GM18861 (cell line): ENCODE data around the gene NBEAL1.
"Not testable (repeated sequence)": the region's sequence is repeated elsewhere in the genome, so short reads cannot be mapped to it uniquely, and the experiment has no call there.

ENCODE experiments used
- ATAC-seq: cut with Tn5 transposase; IDR thresholded peaks from one replicate; pipeline ENCODE4 v1.9.1; 2021; ENCODE audit not compliant: unreplicated experiment

NBEAL1 gene

GRCh38 chr2:203201426-203201825 lies 186.8 kb downstream of the NBEAL1 start:
- no peak for ATAC-seq

GRCh38 chr2:203209538-203209937 lies 194.9 kb downstream of the NBEAL1 start:
- ATAC-seq = no peak

GRCh38 chr2:203225423-203226039 lies 210.9 kb downstream of the NBEAL1 start:
- ATAC-seq = no peak

DNA sequence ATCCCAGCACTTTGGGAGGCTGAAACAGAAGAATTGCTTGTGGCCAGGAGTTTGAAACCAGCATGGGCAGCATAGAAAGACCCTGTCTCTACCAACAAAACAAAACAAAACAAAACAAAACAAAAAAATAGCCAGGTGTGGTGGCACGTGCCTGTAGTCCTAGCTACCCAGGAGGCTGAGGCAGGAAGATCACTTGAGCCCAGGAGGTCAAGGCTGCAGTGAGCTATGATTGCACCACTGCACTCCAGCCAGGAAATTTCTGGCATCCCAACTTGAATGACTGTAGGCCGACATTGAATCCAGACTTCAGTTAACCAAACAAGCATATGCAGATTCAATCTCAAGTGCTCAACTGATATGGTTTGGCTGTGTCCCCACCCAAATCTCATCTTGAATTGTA lies 215.0 kb downstream of the NBEAL1 start:
- not testable (repeated sequence) for ATAC-seq

DNA sequence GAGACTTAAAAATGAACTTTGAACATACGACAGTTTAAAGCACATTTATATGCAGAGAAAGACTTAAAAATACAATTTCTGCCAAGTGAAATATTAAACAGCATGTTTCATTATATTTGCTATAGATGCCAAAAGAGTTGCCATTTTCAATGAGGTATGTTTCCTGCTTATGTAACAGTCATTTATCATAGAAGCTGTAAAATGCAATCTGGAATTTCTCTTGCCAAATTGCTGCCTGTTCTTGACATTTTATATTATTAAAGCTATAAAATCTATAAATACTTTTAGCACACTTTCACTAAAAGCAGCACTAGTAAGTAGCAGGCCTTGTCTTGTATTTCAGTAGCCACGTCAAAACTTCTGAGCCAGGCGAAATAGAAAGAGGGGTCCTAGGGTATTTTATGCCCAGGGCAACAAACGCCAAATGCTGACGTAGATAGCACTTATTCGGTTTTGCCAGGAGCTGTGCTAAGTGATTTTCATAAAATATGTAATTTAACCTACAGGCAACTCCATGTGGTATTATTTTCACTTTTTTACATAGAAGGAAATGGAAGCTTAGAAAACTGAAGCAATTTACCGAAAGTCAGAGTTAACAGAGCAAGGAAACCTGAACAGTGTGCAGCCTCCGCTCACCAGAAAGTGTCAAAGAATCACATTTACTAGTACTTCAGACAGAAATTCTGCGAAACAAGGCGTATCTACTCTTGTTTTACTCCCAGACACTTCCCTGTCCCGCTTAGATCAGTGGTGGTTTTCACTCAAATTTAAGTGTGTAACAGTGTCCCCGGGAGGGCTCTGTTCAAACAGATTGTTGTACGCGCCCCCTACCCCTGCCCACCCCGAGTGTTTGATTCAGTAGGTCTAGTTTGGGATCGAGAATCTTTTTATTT lies 222.9 kb downstream of the NBEAL1 start:
- ATAC-seq = no peak

DNA sequence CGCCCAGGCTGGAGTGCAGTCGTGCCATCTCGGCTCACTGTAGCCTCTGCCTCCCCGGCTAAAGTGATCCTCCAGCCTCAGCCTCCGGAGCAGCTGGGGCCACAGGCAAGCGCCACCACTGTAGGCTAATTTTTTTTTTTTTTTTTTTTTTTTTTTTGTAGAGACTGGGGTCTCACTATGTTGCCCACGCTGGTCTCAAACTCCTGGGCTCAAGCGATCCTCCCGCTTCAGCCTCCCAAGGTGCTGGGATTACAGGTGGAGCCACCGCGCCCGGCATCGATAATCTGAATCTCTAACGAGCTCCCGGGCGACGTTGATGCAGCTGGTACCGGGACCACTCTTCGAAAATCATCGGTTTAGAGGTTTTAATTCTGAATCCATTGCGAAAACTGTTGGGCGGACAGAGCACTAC lies 223.6 kb downstream of the NBEAL1 start:
- ATAC-seq = no peak

DNA sequence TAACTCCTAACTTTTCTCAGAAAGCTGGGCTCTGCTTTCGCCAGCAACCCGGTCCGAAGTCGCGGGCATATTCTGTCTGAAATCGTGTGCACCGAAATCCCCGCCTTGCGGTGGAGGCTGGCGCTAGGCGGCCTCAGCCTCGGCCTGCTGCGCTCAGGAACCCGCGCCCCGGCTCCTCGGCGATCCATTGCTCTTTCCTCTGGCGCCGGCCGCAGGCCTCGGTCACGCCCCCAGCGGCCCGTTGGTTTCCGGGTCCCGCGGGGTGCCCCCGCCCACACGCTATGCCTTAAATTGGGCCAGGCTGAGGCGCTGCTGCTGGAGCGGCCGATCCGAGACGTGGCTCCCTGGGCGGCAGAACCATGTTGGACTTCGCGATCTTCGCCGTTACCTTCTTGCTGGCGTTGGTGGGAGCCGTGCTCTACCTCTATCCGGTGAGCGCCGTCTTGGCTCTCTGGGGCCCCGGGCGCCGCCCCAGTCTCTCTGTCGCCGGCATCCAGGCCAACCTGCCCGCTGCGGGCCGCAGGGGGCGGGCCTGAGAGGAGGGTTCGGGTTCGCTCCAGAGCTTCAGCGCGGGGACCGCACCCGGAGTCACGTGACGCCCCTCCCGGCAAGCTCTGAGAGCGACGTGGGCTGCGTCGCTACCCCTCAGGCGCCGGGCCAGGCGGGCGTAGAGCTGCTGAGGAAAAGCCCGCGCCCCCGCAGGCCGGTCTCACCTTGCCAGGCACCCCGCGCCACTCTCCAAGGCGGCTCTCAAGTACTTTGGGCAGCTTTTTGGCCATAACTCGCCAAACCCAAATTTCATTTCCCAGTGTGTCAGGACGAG lies 224.2 kb downstream of the NBEAL1 start, which contains the start of gene CYP20A1:
Gene CYP20A1 (plus strand): TSS at position 315 of the 823 bp plus-strand sequence. CDS start 45 bp downstream, at position 360.
- ATAC-seq = peak; percentile 78

GRCh38 chr2:203240491-203240890 lies 225.8 kb downstream of the NBEAL1 start:
- ATAC-seq = no peak

DNA sequence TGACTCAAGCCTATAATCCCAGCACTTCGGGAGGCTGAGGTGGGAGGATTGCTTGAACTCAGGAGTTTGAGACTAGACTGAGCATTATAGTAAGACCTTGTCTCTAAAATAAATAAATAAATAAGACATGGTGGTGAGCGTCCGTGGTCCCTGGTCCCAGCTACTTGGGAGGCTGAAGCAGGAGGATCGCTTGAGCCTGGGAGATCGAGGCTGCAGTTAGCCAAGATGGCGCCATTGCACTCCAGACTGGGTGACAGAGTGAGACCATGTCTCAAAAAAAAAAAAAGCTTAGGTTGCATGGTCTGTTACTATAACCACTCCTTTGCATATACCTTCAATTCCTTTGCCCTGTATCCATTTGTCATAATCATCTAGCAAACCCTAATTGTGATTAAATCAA lies 227.8 kb downstream of the NBEAL1 start:
- no peak for ATAC-seq

GRCh38 chr2:203246646-203247045 lies 232.0 kb downstream of the NBEAL1 start:
- ATAC-seq = no peak

- ATAC-seq = no peak
Observed at GRCh38 chr2:203252818-203253217, 238.1 kb downstream of the NBEAL1 start.

GRCh38 chr2:203253422-203254095 lies 238.9 kb downstream of the NBEAL1 start:
- ATAC-seq = not testable (repeated sequence)

- no peak for ATAC-seq
Observed at GRCh38 chr2:203261326-203262159, 246.9 kb downstream of the NBEAL1 start.
